Trophoblast cell (in vitro differentiated cells and primary cell): ENCODE data around the gene ZNF469.
"Not testable (repeated sequence)": the region's sequence is repeated elsewhere in the genome, so short reads cannot be mapped to it uniquely, and the experiment has no call there.

Experiments
- DNase-seq, 2 donors: peaks; one replicate each; pipeline ENCODE4 v3.0.0-alpha.2; 2016
- H2AFZ ChIP-seq: 2 replicates; pipeline ENCODE4 v1.6.1; 2013; ENCODE audit warnings: low read length, moderate library complexity, mild to moderate bottlenecking; ENCODE audit not compliant: insufficient read depth, poor library complexity
- H2AK5ac ChIP-seq: 2 replicates; pipeline ENCODE4 v1.6.1; 2013; ENCODE audit warnings: mild to moderate bottlenecking, low read length
- H2BK120ac ChIP-seq: 2 replicates; pipeline ENCODE4 v1.6.1; 2013; ENCODE audit warnings: low read length, mild to moderate bottlenecking, moderate library complexity; ENCODE audit not compliant: insufficient read depth, poor library complexity
- H2BK12ac ChIP-seq: 2 replicates; pipeline ENCODE4 v1.6.1; 2013; ENCODE audit warnings: mild to moderate bottlenecking, low read length, moderate library complexity
- H2BK5ac ChIP-seq: 2 replicates; pipeline ENCODE4 v1.6.1; 2013; ENCODE audit warnings: low read length, low read depth, moderate library complexity, mild to moderate bottlenecking; ENCODE audit not compliant: poor library complexity
- H3K14ac ChIP-seq: 2 replicates; pipeline ENCODE4 v1.6.1; 2013; ENCODE audit warnings: mild to moderate bottlenecking, low read length
- H3K18ac ChIP-seq: 2 replicates; pipeline ENCODE4 v1.6.1; 2013; ENCODE audit warnings: mild to moderate bottlenecking, low read length
- H3K23ac ChIP-seq: 2 replicates; pipeline ENCODE4 v1.6.1; 2013; ENCODE audit warnings: low read length
- H3K27ac ChIP-seq: 2 replicates; pipeline ENCODE4 v1.5.1; 2013; ENCODE audit warnings: low read depth, mild to moderate bottlenecking, inconsistent platforms, low read length, moderate library complexity
- H3K27me3 ChIP-seq: 2 replicates; pipeline ENCODE4 v1.6.1; 2013; ENCODE audit warnings: inconsistent platforms, mild to moderate bottlenecking, low read length, moderate library complexity; ENCODE audit not compliant: insufficient read depth
- H3K36me3 ChIP-seq, 2 experiments: 1 replicate in 1 of 2; 2 replicates in 1 of 2; pipeline ENCODE4 v1.6.1; 2013; ENCODE audit warnings: low read length in 2 of 2, mild to moderate bottlenecking in 2 of 2, moderate library complexity in 1 of 2; ENCODE audit not compliant: insufficient read depth in 2 of 2, control insufficient read depth in 1 of 2
- H3K4ac ChIP-seq: 2 replicates; pipeline ENCODE4 v1.6.1; 2013; ENCODE audit warnings: low read depth, mild to moderate bottlenecking, low read length, moderate library complexity
- H3K4me1 ChIP-seq, 2 experiments: 1 replicate in 1 of 2; 2 replicates in 1 of 2; pipeline ENCODE4 v1.6.1; 2013; ENCODE audit warnings: low read length in 2 of 2, mild to moderate bottlenecking in 2 of 2, moderate library complexity in 1 of 2; ENCODE audit not compliant: insufficient read depth in 2 of 2, control insufficient read depth in 1 of 2
- H3K4me2 ChIP-seq: 2 replicates; pipeline ENCODE4 v1.6.1; 2013; ENCODE audit warnings: inconsistent platforms, mild to moderate bottlenecking, low read length, moderate library complexity
- H3K4me3 ChIP-seq: 2 replicates; pipeline ENCODE4 v1.5.1; 2013; ENCODE audit warnings: mild to moderate bottlenecking, low read depth, low read length, inconsistent platforms
- H3K79me1 ChIP-seq: one replicate; pipeline ENCODE4 v1.6.1; 2013; ENCODE audit warnings: low read length
- H3K79me2 ChIP-seq: 2 replicates; pipeline ENCODE4 v1.6.1; 2013; ENCODE audit warnings: low read length, mild to moderate bottlenecking; ENCODE audit not compliant: control insufficient read depth, insufficient read depth, poor library complexity
- H3K9ac ChIP-seq: 2 replicates; pipeline ENCODE4 v1.6.1; 2013; ENCODE audit warnings: mild to moderate bottlenecking, low read length
- H3K9me3 ChIP-seq: 2 replicates; pipeline ENCODE4 v1.6.1; 2013; ENCODE audit warnings: low read depth, mild to moderate bottlenecking, control low read depth, inconsistent platforms, low read length; ENCODE audit not compliant: insufficient read depth
- H4K12ac ChIP-seq: 2 replicates; pipeline ENCODE4 v1.6.1; 2013; ENCODE audit warnings: low read depth, mild to moderate bottlenecking, low read length, moderate library complexity
- H4K8ac ChIP-seq: 2 replicates; pipeline ENCODE4 v1.6.1; 2013; ENCODE audit warnings: low read depth, mild to moderate bottlenecking, low read length, moderate library complexity
- H4K91ac ChIP-seq: one replicate; pipeline ENCODE4 v1.6.1; 2013; ENCODE audit warnings: low read depth, mild to moderate bottlenecking, low read length, moderate library complexity
- WGBS: extraction: QIAGEN DNeasy Blood & Tissue Kit; methylation state at CpG from one replicate; pipeline ENCODE4 v1.1.7; 2013; ENCODE audit warnings: missing lambda C conversion rate; ENCODE audit not compliant: insufficient read length, insufficient coverage; ENCODE audit errors: extremely low coverage; 5-methylcytosine and 5-hydroxymethylcytosine counted together

ZNF469 gene

GRCh38 chr16:88408561-88409142 is 25.9 kb downstream of the ZNF469 start:
- no peak overlapping the region for H3K18ac ChIP-seq
- no peak overlapping the region for H4K8ac ChIP-seq
- no peak overlapping the region for H2BK12ac ChIP-seq
- no peak overlapping the region for H2AK5ac ChIP-seq
- DNase-seq: no peak
- no peak overlapping the region for H2BK5ac ChIP-seq
- WGBS: no CpG with 5 or more reads among the region's 15 CpGs
- H3K14ac ChIP-seq: no peak overlapping the region
- H3K4ac ChIP-seq: no peak overlapping the region
- no peak overlapping the region for H3K4me2 ChIP-seq
- no peaks in the 10 kb centered on the region for H3K36me3 ChIP-seq
- no peak overlapping the region for H3K4me3 ChIP-seq
- H3K79me2 ChIP-seq: no peaks in the 10 kb centered on the region
- no peaks in the 10 kb centered on the region for H3K79me1 ChIP-seq
- H3K23ac ChIP-seq: no peak overlapping the region
- H3K9ac ChIP-seq: no peak overlapping the region
- no peak overlapping the region for H3K27ac ChIP-seq
- no peaks in the 10 kb centered on the region for H3K4me1 ChIP-seq
- H2BK120ac ChIP-seq: no peak overlapping the region
- H2AFZ ChIP-seq: no peak overlapping the region
- no peaks in the 10 kb centered on the region for H3K27me3 ChIP-seq
- no peak overlapping the region for H4K12ac ChIP-seq
- H4K91ac ChIP-seq: no peak overlapping the region
- H3K9me3 ChIP-seq: peaks cover 2% of the 10 kb centered on the region

GRCh38 chr16:88409296-88410065 is 26.7 kb downstream of the ZNF469 start:
- H4K12ac ChIP-seq: no peak overlapping the region
- H3K4me2 ChIP-seq: no peak overlapping the region
- H3K4me1 ChIP-seq: no peaks in the 10 kb centered on the region
- H3K36me3 ChIP-seq: no peaks in the 10 kb centered on the region
- H3K23ac ChIP-seq: no peak overlapping the region
- H3K18ac ChIP-seq: no peak overlapping the region
- H3K14ac ChIP-seq: no peak overlapping the region
- H3K79me2 ChIP-seq: no peaks in the 10 kb centered on the region
- H2AK5ac ChIP-seq: no peak overlapping the region
- H4K8ac ChIP-seq: no peak overlapping the region
- no peaks in the 10 kb centered on the region for H3K27me3 ChIP-seq
- H3K79me1 ChIP-seq: no peaks in the 10 kb centered on the region
- WGBS: no CpG with 5 or more reads among the region's 29 CpGs
- H3K9me3 ChIP-seq: peaks cover 2% of the 10 kb centered on the region
- H3K4me3 ChIP-seq: no peak overlapping the region
- H2BK120ac ChIP-seq: no peak overlapping the region
- H2BK5ac ChIP-seq: no peak overlapping the region
- no peak overlapping the region for H2AFZ ChIP-seq
- DNase-seq: no peak
- no peak overlapping the region for H3K27ac ChIP-seq
- H3K9ac ChIP-seq: no peak overlapping the region
- no peak overlapping the region for H3K4ac ChIP-seq
- H4K91ac ChIP-seq: no peak overlapping the region
- no peak overlapping the region for H2BK12ac ChIP-seq

GRCh38 chr16:88410297-88410968 is 27.7 kb downstream of the ZNF469 start:
- not testable (repeated sequence) for H4K12ac ChIP-seq, H2AK5ac ChIP-seq, H3K27me3 ChIP-seq, H3K4me1 ChIP-seq, H3K23ac ChIP-seq, H3K4me3 ChIP-seq, DNase-seq, H2BK120ac ChIP-seq, H3K36me3 ChIP-seq, H3K27ac ChIP-seq, H2BK12ac ChIP-seq, H3K9me3 ChIP-seq, H4K91ac ChIP-seq, H3K4ac ChIP-seq, H2BK5ac ChIP-seq, H3K18ac ChIP-seq, H3K79me1 ChIP-seq, H3K9ac ChIP-seq, H3K4me2 ChIP-seq, H4K8ac ChIP-seq, H3K79me2 ChIP-seq, H3K14ac ChIP-seq, H2AFZ ChIP-seq
- WGBS: no CpG with 5 or more reads among the region's 28 CpGs

GRCh38 chr16:88411951-88412576 is 29.3 kb downstream of the ZNF469 start:
- Histone ChIP-seq H2BK12ac (no peak overlapping the region), H3K36me3 (no peaks in the 10 kb centered on the region), H3K14ac (no peak overlapping the region), H3K79me1 (no peaks in the 10 kb centered on the region), H3K9me3 (peaks cover 2% of the 10 kb centered on the region), H3K4me1 (no peaks in the 10 kb centered on the region), H2BK5ac (no peak overlapping the region), H4K12ac (no peak overlapping the region), H4K91ac (no peak overlapping the region), H3K4me3 (no peak overlapping the region), H2AFZ (no peak overlapping the region), H4K8ac (no peak overlapping the region), H3K9ac (no peak overlapping the region), H3K4ac (no peak overlapping the region), H2AK5ac (no peak overlapping the region), H3K79me2 (no peaks in the 10 kb centered on the region), H3K27ac (no peak overlapping the region), H3K23ac (no peak overlapping the region), H2BK120ac (no peak overlapping the region), H3K18ac (no peak overlapping the region), H3K27me3 (no peaks in the 10 kb centered on the region), H3K4me2 (no peak overlapping the region)
- no CpG with 5 or more reads among the region's 18 CpGs for WGBS
- DNase-seq: no peak
